ENCODE data around the gene NDRG3. TPM values are rescaled to one million over a fixed set of nuclear protein-coding genes. Genes with fewer than 3 reads are reported as not detected.

Gene NDRG3
- total and polyA plus RNA-seq, 2 of the 4 experiments (the other 2 are of a cell fraction) = 24.8 to 34.2 TPM

- DNase-seq (no peak), ATAC-seq (ENCODE audit: low read depth) (no peak)
- ChIA-PET POLR2A (ENCODE audit: unreplicated experiment) (no interaction called here), CTCF (no interaction called here)
- Histone ChIP-seq H3K36me3 (ENCODE audit: control insufficient read depth, insufficient read depth, low read length) (no peaks in the 10 kb centered on the region), H3K4me2 (ENCODE audit: low read depth, low read length) (no peak overlapping the region), H3K23ac (ENCODE audit: low read depth, low read length) (no peak overlapping the region), H3K27ac (ENCODE audit: insufficient read depth, low read length) (no peak overlapping the region), H3K56ac (ENCODE audit: extremely low read depth, insufficient read depth, low read length) (no peak overlapping the region), H3K79me1 (ENCODE audit: low read depth in 1 of 2, low read length in 2 of 2) (no peaks in the 10 kb centered on the region), H3K18ac (ENCODE audit: low read depth, low read length) (no peak overlapping the region), H4K91ac (ENCODE audit: insufficient read depth, low read depth, low read length) (no peak overlapping the region), H4K20me1 (ENCODE audit: insufficient read depth, low read length) (no peaks in the 10 kb centered on the region), H3K27me3 (ENCODE audit: control insufficient read depth, insufficient read depth, low read length) (0 out of 2 replicates have a peak, but pooled peaks cover 1% of the 10 kb centered on the region), H4K8ac (ENCODE audit: low read depth in 2 of 2, low read length in 2 of 2) (no peak overlapping the region), H2AFZ (replicated peaks; ENCODE audit: low read length, poor library complexity) (no peak overlapping the region), H3K9me1 (ENCODE audit: insufficient read depth, low read length) (no peaks in the 10 kb centered on the region), H3K14ac (replicated peaks; ENCODE audit: low read depth, low read length) (no peak overlapping the region), H2AK9ac (replicated peaks; ENCODE audit: low read depth, low read length, poor library complexity) (no peak overlapping the region), H2BK20ac (ENCODE audit: low read depth, low read length) (no peak overlapping the region), H3K9me3 (ENCODE audit: control insufficient read depth, insufficient read depth, low read length) (no peaks in the 10 kb centered on the region), H2AK5ac (ENCODE audit: low read depth, low read length) (no peak overlapping the region), H3K4ac (ENCODE audit: low read depth, low read length) (no peak overlapping the region), H3K9ac (ENCODE audit: low read depth, low read length) (no peak overlapping the region), H2BK15ac (ENCODE audit: low read depth, low read length) (no peak overlapping the region), H3K4me3 (ENCODE audit: insufficient read depth, low read depth, low read length) (no peak overlapping the region), H4K5ac (ENCODE audit: low read depth, low read length) (no peak overlapping the region), H2BK5ac (ENCODE audit: low read depth, low read length, poor library complexity, severe bottlenecking) (no peak overlapping the region), H3K4me1 (ENCODE audit: control insufficient read depth, insufficient read depth, low read length) (no peaks in the 10 kb centered on the region), H2BK120ac (ENCODE audit: low read depth, low read length) (no peak overlapping the region)
- BruUV-seq (replicated peaks) = no TSS peak
- 75% methylated on average over 1 of the region's 3 CpGs; no CpG with 5 or more reads in 1 of the 2 experiments for WGBS, 2 experiments (ENCODE audit: extremely low coverage in 2 of 2, insufficient read length in 1 of 2)
- TF ChIP-seq, protein P1, sequence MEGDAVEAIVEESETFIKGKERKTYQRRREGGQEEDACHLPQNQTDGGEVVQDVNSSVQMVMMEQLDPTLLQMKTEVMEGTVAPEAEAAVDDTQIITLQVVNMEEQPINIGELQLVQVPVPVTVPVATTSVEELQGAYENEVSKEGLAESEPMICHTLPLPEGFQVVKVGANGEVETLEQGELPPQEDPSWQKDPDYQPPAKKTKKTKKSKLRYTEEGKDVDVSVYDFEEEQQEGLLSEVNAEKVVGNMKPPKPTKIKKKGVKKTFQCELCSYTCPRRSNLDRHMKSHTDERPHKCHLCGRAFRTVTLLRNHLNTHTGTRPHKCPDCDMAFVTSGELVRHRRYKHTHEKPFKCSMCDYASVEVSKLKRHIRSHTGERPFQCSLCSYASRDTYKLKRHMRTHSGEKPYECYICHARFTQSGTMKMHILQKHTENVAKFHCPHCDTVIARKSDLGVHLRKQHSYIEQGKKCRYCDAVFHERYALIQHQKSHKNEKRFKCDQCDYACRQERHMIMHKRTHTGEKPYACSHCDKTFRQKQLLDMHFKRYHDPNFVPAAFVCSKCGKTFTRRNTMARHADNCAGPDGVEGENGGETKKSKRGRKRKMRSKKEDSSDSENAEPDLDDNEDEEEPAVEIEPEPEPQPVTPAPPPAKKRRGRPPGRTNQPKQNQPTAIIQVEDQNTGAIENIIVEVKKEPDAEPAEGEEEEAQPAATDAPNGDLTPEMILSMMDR (conservative IDR thresholded peaks at IDR 0.05; ENCODE audit: low read depth, low read length) = no peak
- TF ChIP-seq SMC3 (IDR thresholded peaks at IDR 0.05; ENCODE audit: low read depth, low read length) = no peak
- no peak for TF ChIP-seq MAZ (IDR thresholded peaks at IDR 0.05; ENCODE audit: borderline replicate concordance, low read depth, low read length)
- TF ChIP-seq RCOR1 (IDR thresholded peaks at IDR 0.05; ENCODE audit: insufficient replicate concordance, low read length) = no peak
- no peak for TF ChIP-seq BHLHE40 (IDR thresholded peaks at IDR 0.05; ENCODE audit: low read depth, low read length)
- TF ChIP-seq NFE2L2 (IDR thresholded peaks at IDR 0.05; ENCODE audit: low read depth, low read length) = no peak
- TF ChIP-seq RFX5 (IDR thresholded peaks at IDR 0.05; ENCODE audit: low read depth, low read length) = no peak
- TF ChIP-seq MAFK (IDR thresholded peaks at IDR 0.05; ENCODE audit: low read depth, low read length) = no peak
- no peak for TF ChIP-seq CEBPB (IDR thresholded peaks at IDR 0.05; ENCODE audit: low read depth, low read length)
- TF ChIP-seq RAD21 (IDR thresholded peaks at IDR 0.05; ENCODE audit: low read length) = no peak
- TF ChIP-seq MXI1 (IDR thresholded peaks at IDR 0.05; ENCODE audit: borderline replicate concordance, low read depth, low read length) = no peak
- TF ChIP-seq POLR2A (IDR thresholded peaks at IDR 0.05; ENCODE audit: low read depth, low read length) = no peak
- no peak for TF ChIP-seq ELK1 (IDR thresholded peaks at IDR 0.05; ENCODE audit: borderline replicate concordance, low read depth, low read length)
- TF ChIP-seq CHD1 (IDR thresholded peaks at IDR 0.05; ENCODE audit: low read depth, low read length) = no peak
- TF ChIP-seq, protein P2, sequence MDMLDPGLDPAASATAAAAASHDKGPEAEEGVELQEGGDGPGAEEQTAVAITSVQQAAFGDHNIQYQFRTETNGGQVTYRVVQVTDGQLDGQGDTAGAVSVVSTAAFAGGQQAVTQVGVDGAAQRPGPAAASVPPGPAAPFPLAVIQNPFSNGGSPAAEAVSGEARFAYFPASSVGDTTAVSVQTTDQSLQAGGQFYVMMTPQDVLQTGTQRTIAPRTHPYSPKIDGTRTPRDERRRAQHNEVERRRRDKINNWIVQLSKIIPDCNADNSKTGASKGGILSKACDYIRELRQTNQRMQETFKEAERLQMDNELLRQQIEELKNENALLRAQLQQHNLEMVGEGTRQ (IDR thresholded peaks at IDR 0.05; ENCODE audit: low read depth, low read length) = no peak
- TF ChIP-seq FOS (IDR thresholded peaks at IDR 0.05; ENCODE audit: low read depth, low read length) = no peak
- dilution Hi-C loops (cut with HindIII; ENCODE audit: low sequenced_read_pairs, unreplicated experiment) (no loop called here), intact Hi-C loops (cut with micrococcal nuclease) (no loop called here), in situ Hi-C loops (cut with MboI; ENCODE audit: low sequenced_read_pairs) (no loop called here)
Measured at GRCh38 chr20:36641506-36641843, 104.4 kb downstream of the NDRG3 start.
